Measurements from ENCODE around the gene IGF1R.
A peak's percentile ranks its signal among the peaks of the same experiment; 100 is the strongest.

The IGF1R gene

DNA sequence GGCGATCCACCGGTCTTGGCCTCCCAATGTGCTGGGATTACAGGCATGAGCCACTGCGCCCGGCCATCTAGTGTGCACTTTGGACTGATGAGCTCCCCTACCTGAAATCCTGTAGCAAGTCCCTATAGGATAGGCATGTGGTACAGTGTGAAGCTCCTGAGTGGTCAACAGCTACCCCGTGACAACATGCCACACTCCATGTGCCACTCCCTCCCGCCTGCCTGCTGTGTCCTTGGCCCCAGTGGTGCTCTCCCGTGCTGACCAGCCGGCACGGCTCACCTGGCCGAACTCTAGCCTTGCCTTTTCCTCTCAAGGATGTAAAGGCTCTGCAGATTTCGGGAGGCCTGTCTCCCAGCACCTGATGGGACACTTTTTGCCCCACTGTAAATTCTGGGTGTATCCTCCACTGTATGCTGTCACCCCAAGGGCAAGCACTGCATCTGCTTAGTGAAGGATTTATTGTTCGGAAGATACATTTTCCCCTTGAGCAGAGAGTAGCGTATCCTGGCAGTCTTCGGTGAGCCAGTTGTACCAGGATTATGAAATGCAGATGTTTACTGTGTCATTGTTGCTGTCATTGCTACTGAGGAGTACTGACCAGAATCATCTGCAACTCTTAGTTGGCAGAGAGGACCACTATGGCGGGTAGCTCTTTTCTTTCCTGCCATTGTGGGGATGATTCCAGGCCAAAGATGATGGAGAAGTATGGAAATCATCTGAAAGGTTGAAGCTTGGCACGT, 64.7 kb downstream of the IGF1R start:
- Histone ChIP-seq H3K4me1 (peaks cover 54 to 72% (median 62%) of the 10 kb centered on the region in 10 experiments), H3K4me2 (peak overlapping the region; percentile 14 to 97 (median 88)), H3K27ac (0 out of 22 replicates have a peak overlapping the region, but pooled peaks of 1 of the 11 experiments have one; percentile 14), H3K36me3 (peaks cover 40 to 70% (median 50%) of the 10 kb centered on the region in 11 experiments), H3K4me3 (no peak overlapping the region), H4K20me1 (peaks cover 85 to 100% (median 100%) of the 10 kb centered on the region in 11 experiments), H3K9ac (no peak overlapping the region), H3K27me3 (no peaks in the 10 kb centered on the region), H3K9me3 (replicated peaks in 1 of 11) (peaks cover 15 to 37% (median 32%) of the 10 kb centered on the region in 11 experiments)
- TF ChIP-seq Cebpa-rat (IDR thresholded peaks at IDR 0.05): no peak

DNA sequence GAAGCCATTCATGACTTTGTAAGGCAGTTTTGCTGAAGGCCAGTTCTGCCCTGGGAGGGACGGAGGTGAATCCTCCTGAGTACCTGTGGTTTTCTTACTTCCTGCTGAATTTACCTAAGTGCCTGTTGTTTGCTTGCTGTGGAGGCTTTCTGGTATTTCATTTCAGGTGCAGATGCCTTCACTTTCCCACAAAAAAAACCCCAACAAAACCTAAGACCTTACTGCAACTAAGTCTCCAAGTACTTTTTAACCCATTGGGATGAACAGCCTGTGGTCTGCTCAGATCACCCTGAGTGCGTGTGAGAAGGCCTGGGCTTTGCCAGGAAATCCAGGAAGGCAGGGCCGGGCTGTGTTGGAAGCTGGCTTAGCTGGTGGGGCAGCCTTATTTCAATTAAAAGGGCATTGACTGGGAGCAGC, 65.3 kb downstream of the IGF1R start:
- no peaks in the 10 kb centered on the region for H3K27me3 ChIP-seq
- H3K9ac ChIP-seq: no peak overlapping the region
- peaks cover 34 to 64% (median 44%) of the 10 kb centered on the region in 11 experiments for H3K36me3 ChIP-seq
- peak overlapping the region in 1 of 11 experiments; percentile 14; a peak in 1 of 22 replicates for H3K27ac ChIP-seq
- no peak overlapping the region for H3K4me3 ChIP-seq
- no peak for TF ChIP-seq Cebpa-rat (IDR thresholded peaks at IDR 0.05)
- peak overlapping the region; percentile 14 to 97 (median 88) for H3K4me2 ChIP-seq
- H3K4me1 ChIP-seq: peaks cover 60 to 72% (median 66%) of the 10 kb centered on the region in 10 experiments
- H3K9me3 ChIP-seq (replicated peaks in 1 of 11): peaks cover 15 to 35% (median 32%) of the 10 kb centered on the region in 11 experiments
- peaks cover 85 to 100% (median 100%) of the 10 kb centered on the region in 11 experiments for H4K20me1 ChIP-seq

GRCh38 chr15:98714922-98715321, 66.6 kb downstream of the IGF1R start:
- peaks cover 21 to 51% (median 31%) of the 10 kb centered on the region in 11 experiments for H3K36me3 ChIP-seq
- peaks cover 15 to 24% (median 22%) of the 10 kb centered on the region in 11 experiments for H3K9me3 ChIP-seq (replicated peaks in 1 of 11)
- H3K9ac ChIP-seq: peak overlapping the region in 3 of 11 experiments; percentile 5 to 40 (median 29); a peak in 1 of 22 replicates
- H3K4me3 ChIP-seq: no peak overlapping the region
- H3K27ac ChIP-seq: peak overlapping the region in 4 of 11 experiments; percentile 22 to 57 (median 46); a peak in 3 of 22 replicates
- TF ChIP-seq Cebpa-rat (IDR thresholded peaks at IDR 0.05): no peak
- H3K27me3 ChIP-seq: no peaks in the 10 kb centered on the region
- H3K4me2 ChIP-seq: peak overlapping the region; percentile 66 to 97 (median 88)
- peaks cover 73 to 82% (median 77%) of the 10 kb centered on the region in 10 experiments for H3K4me1 ChIP-seq
- H4K20me1 ChIP-seq: peaks cover 85 to 100% (median 100%) of the 10 kb centered on the region in 11 experiments

DNA sequence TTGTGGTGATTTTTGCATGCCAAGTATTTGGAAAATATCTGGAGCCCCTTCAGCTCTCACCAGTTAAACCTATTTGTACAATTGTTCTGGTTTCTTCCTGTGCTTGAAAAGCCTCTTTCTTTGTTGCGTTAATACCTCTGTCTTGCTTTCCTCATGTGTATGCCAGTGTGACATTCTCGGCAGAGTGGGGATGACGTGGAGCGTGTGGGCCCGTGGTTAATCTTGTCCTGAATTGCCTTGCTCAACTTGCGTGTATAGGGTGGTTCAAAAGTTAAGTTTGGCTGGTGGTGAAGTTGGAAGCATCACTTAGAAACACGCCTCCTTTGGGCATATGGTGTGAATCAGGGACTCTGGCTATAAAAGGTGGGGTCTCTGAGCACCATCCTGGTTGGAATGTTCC, 67.1 kb downstream of the IGF1R start:
- no peaks in the 10 kb centered on the region for H3K27me3 ChIP-seq
- H3K36me3 ChIP-seq: peaks cover 16 to 46% (median 26%) of the 10 kb centered on the region in 11 experiments
- peak overlapping the region in 3 of 11 experiments; percentile 43 to 48 (median 44); a peak in 4 of 22 replicates for H3K9ac ChIP-seq
- H4K20me1 ChIP-seq: peaks cover 87 to 100% (median 100%) of the 10 kb centered on the region in 11 experiments
- H3K4me2 ChIP-seq: peak overlapping the region; percentile 66 to 97 (median 88)
- H3K4me1 ChIP-seq: peaks cover 75 to 87% (median 81%) of the 10 kb centered on the region in 10 experiments
- no peak for TF ChIP-seq Cebpa-rat (IDR thresholded peaks at IDR 0.05)
- no peak overlapping the region for H3K4me3 ChIP-seq
- H3K9me3 ChIP-seq (replicated peaks in 1 of 11): peaks cover 15 to 20% (median 17%) of the 10 kb centered on the region in 11 experiments
- peak overlapping the region in 5 of 11 experiments; percentile 11 to 57 (median 52); a peak in 5 of 22 replicates for H3K27ac ChIP-seq

DNA sequence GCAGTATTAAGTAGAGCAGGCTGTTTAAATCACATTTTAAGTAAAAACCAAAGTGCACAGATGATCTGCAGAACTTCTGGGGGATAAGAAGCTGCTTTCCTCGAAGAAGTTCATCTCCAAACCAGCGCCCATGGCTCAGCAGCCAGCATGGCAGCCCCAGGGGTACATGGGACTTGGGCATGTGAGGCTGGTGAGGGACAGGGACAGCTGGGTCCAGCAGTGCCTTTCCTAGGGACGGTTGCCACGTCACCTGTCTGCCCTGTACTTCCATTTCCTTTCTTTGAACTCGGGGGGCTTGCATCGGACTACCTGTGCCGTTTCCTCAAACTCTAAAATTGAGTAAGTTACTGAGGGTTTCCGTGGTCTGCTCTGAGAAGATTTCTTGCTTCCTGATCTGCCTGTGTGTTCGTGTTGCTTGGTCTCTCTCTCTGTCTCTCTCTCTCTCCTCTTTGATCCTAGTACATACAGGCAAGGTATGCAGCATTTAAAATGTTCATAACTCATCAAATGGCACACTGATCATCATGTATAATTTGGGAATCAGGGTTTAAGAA, 67.6 kb downstream of the IGF1R start:
- Histone ChIP-seq H3K4me1 (peaks cover 81 to 93% (median 87%) of the 10 kb centered on the region in 10 experiments), H3K4me3 (no peak overlapping the region), H4K20me1 (peaks cover 93 to 100% (median 100%) of the 10 kb centered on the region in 11 experiments), H3K4me2 (peak overlapping the region; percentile 66 to 97 (median 88)), H3K9me3 (replicated peaks in 1 of 11) (peaks cover 11 to 14% (median 13%) of the 10 kb centered on the region in 11 experiments), H3K9ac (peak overlapping the region in 3 of 11 experiments; percentile 43 to 48 (median 44); a peak in 4 of 22 replicates), H3K27me3 (no peaks in the 10 kb centered on the region), H3K27ac (peak overlapping the region in 7 of 11 experiments; percentile 9 to 57 (median 41); a peak in 10 of 22 replicates), H3K36me3 (peaks cover 13 to 40% (median 21%) of the 10 kb centered on the region in 11 experiments)
- TF ChIP-seq Cebpa-rat (IDR thresholded peaks at IDR 0.05): no peak

DNA sequence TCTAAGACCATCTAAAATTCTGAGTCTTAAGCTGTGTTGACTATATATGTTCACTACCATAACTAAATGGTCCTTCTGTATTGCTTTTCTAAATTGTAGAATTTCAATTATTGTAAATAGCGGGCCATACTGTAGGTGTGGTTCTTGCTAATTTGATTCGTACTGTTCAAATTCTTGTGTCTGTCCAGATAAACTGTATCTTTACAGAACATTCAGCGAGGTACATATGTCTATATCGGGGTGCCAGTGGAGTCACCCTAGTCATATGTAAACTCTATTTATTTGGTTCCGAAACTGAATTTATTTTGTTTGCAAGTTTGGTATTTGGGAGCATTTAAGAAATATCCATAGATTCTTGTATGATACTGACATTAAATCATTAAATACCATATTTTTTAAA, 69.0 kb downstream of the IGF1R start:
- Histone ChIP-seq H3K4me2 (peak overlapping the region; percentile 80 to 97 (median 90); a peak in 21 of 22 replicates), H3K27me3 (no peaks in the 10 kb centered on the region), H3K4me1 (peaks cover 93 to 100% (median 99%) of the 10 kb centered on the region in 10 experiments), H3K36me3 (peaks cover 0 to 26% (median 7%) of the 10 kb centered on the region in 11 experiments; a peak in 15 of 22 replicates), H3K4me3 (peak overlapping the region in 1 of 10 experiments; percentile 42; a peak in 1 of 20 replicates), H3K9me3 (replicated peaks in 1 of 11) (no peaks in the 10 kb centered on the region), H3K9ac (no peak overlapping the region), H3K27ac (no peak overlapping the region), H4K20me1 (peaks cover 99 to 100% (median 100%) of the 10 kb centered on the region in 11 experiments)
- TF ChIP-seq Cebpa-rat (IDR thresholded peaks at IDR 0.05): no peak

DNA sequence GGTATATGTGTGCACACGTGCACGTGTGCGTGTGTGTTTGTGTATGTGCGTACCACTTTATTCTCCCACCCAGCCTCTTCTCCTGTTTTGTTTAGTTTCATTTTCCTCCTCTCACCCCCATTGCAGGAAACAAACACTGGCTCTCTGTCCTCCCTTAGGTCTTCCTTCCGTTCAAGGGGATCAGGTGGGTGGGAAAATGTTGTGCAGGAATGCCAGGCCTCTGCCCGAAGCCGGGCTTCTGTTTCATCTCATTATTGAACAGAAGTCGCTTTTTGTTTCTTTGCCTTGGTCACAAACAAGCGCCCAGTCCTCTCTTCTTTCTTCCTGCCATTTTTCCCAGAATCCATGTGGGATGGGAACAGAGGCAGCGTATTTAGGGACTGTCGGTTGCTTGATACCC, 69.6 kb downstream of the IGF1R start:
- Histone ChIP-seq H3K4me1 (peaks cover 96 to 100% (median 100%) of the 10 kb centered on the region in 10 experiments), H3K9me3 (replicated peaks in 1 of 11) (no peaks in the 10 kb centered on the region), H4K20me1 (peaks cover 100% of the 10 kb centered on the region in 11 experiments), H3K4me3 (peak overlapping the region in 9 of 10 experiments; percentile 18 to 55 (median 42); a peak in 13 of 20 replicates), H3K9ac (peak overlapping the region; percentile 25 to 69 (median 48); a peak in 18 of 22 replicates), H3K36me3 (peaks cover 0 to 21% (median 3%) of the 10 kb centered on the region in 11 experiments; a peak in 9 of 22 replicates), H3K27ac (peak overlapping the region in 10 of 11 experiments; percentile 3 to 71 (median 64); a peak in 18 of 22 replicates), H3K27me3 (no peaks in the 10 kb centered on the region), H3K4me2 (peak overlapping the region; percentile 80 to 97 (median 90))
- TF ChIP-seq Cebpa-rat (IDR thresholded peaks at IDR 0.05): no peak

- Histone ChIP-seq H3K4me1 (peaks cover 90 to 100% (median 100%) of the 10 kb centered on the region in 10 experiments), H3K27me3 (no peaks in the 10 kb centered on the region), H3K36me3 (peaks cover 0 to 14% (median 0%) of the 10 kb centered on the region in 11 experiments; a peak in 6 of 22 replicates), H3K4me3 (peak overlapping the region; percentile 13 to 55 (median 42); a peak in 16 of 20 replicates), H3K4me2 (peak overlapping the region; percentile 80 to 97 (median 90)), H4K20me1 (peaks cover 95 to 100% (median 100%) of the 10 kb centered on the region in 11 experiments), H3K27ac (peak overlapping the region in 10 of 11 experiments; percentile 3 to 71 (median 64); a peak in 19 of 22 replicates), H3K9ac (peak overlapping the region; percentile 25 to 69 (median 48); a peak in 20 of 22 replicates), H3K9me3 (replicated peaks in 1 of 11) (no peaks in the 10 kb centered on the region)
- TF ChIP-seq Cebpa-rat (IDR thresholded peaks at IDR 0.05): no peak
Measured at GRCh38 chr15:98718426-98719136, 70.2 kb downstream of the IGF1R start.

Measured in BLaER1 treated with 17β-estradiol and CSF1 and Interleukin-3, amounts not matched to agents 10 nM and 100 nM (cell line).